Progenitor cell of endocrine pancreas (in vitro differentiated cells): ENCODE data around the gene RNH1. TPM values are rescaled to one million over a fixed set of nuclear protein-coding genes. Genes with fewer than 3 reads are reported as not detected.

Source experiments
- DNase-seq: peaks from one replicate; pipeline ENCODE4 v3.0.0; 2021; ENCODE audit warnings: low spot score; ENCODE audit not compliant: unreplicated experiment
- H3K27ac Mint-ChIP-seq: 2 replicates; pipeline ENCODE4 v1.8.0; 2021; ENCODE audit warnings: mild to moderate bottlenecking, moderate library complexity, mixed read lengths
- H3K27me3 Mint-ChIP-seq: 2 replicates; pipeline ENCODE4 v1.8.0; 2021; ENCODE audit warnings: mixed read lengths
- H3K36me3 Mint-ChIP-seq: 2 replicates; pipeline ENCODE4 v1.8.0; 2022; ENCODE audit warnings: mixed read lengths; ENCODE audit not compliant: insufficient read depth
- H3K4me1 Mint-ChIP-seq: 2 replicates; pipeline ENCODE4 v1.8.0; 2021; ENCODE audit warnings: low read depth, mixed read lengths
- H3K4me3 Mint-ChIP-seq: 2 replicates; pipeline ENCODE4 v1.8.0; 2021; ENCODE audit warnings: low read depth, mild to moderate bottlenecking, moderate library complexity, mixed read lengths
- H3K9me3 Mint-ChIP-seq: 2 replicates; pipeline ENCODE4 v1.8.0; 2021; ENCODE audit warnings: low read depth, mixed read lengths
- CTCF ChIP-seq: fragments of 200-600 bp; sonication (generic); IDR thresholded peaks from one replicate; pipeline ENCODE4 v1.5.0; 2021; ENCODE audit warnings: antibody characterized with exemption, mild to moderate bottlenecking; ENCODE audit not compliant: unreplicated experiment
- total RNA-seq: library from RNA; stranded (reverse); gene quantifications from 2 replicates; pipeline ENCODE4 v1.2.1, GENCODE V29; 2021

RNH1 gene
- total RNA-seq, 1 donor from 2014 or later: 49.4 TPM

- no peaks in the 10 kb centered on the region for H3K9me3 Mint-ChIP-seq
- peak; percentile 94 for DNase-seq
- peak overlapping the region; percentile 96 for H3K4me3 Mint-ChIP-seq
- peak; percentile 30 for TF ChIP-seq CTCF
- H3K4me1 Mint-ChIP-seq: peaks cover 4% of the 10 kb centered on the region
- no peaks in the 10 kb centered on the region for H3K27me3 Mint-ChIP-seq
- H3K27ac Mint-ChIP-seq: peak overlapping the region; percentile 99
- H3K36me3 Mint-ChIP-seq: peaks cover 3% of the 10 kb centered on the region
These were observed 626 bp downstream of the RNH1 start for GRCh38 chr11:506238-506994.

DNA sequence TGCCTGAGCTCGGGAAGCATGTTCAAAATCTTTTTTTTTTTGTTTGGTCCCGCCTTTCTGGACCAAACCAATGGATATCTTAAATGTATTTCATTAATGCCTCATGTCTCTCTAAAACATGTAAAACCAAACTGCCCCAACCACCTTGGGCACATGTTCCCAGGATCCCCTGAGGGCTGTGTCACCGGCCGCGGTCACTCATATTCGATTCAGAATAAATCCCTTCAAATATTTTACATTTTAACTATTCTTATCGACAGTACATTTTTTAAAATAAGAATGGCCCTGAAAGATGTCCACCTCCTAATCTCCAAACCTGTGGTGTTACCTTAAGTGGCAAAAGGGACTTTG, 2.1 kb downstream of the RNH1 start:
- Mint-ChIP-seq H3K4me3 (peak overlapping the region; percentile 96), H3K36me3 (peaks cover 4% of the 10 kb centered on the region), H3K9me3 (no peaks in the 10 kb centered on the region), H3K27me3 (no peaks in the 10 kb centered on the region), H3K4me1 (peaks cover 4% of the 10 kb centered on the region), H3K27ac (peak overlapping the region; percentile 24)
- no peak for DNase-seq
- TF ChIP-seq CTCF: no peak

GRCh38 chr11:504053-504993, 2.7 kb downstream of the RNH1 start:
- Mint-ChIP-seq H3K9me3 (no peaks in the 10 kb centered on the region), H3K27ac (peak overlapping the region; percentile 37), H3K36me3 (peaks cover 3% of the 10 kb centered on the region), H3K4me1 (peaks cover 4% of the 10 kb centered on the region), H3K4me3 (no peak overlapping the region), H3K27me3 (no peaks in the 10 kb centered on the region)
- no peak for DNase-seq
- TF ChIP-seq CTCF: no peak

DNA sequence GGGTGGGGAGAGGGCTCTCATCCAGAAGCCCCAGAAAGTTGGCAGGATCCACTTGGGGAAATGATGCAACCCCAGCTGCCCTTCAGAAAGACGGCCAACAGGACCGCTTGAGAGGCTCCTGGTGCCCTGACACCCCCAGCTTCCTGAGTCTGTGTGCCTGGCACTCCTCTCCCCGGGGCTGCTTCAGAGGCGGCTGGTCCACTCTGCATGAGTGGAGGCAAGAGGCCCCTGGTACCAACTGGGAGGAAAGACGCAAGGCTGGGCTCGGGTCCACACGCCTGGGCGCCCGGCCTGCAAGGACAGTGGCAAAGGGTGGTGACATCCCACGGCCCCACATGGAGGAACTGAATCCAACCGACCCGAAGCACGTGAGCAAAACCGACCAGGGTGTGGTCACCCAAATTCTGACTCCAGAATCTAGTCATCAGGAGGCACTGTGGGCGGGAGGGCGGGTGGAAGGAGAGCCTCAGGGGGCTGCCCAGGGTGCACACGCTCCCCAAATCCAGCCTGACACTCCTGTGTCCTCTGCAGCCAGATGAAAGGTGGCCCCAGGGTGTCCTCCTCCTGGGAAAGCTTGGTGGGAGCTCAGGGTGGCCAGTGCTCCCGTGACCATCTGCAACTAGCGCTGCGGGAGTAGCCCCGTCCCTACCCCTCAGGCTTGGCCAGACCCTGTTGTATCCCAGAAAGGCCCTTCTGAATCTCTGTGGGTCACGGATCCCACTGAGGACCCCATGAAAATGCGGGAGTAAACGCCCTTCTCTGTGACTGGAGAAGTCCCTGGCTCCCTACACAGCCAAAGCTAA, 3.7 kb downstream of the RNH1 start:
- Mint-ChIP-seq H3K36me3 (peaks cover 3% of the 10 kb centered on the region), H3K4me3 (no peak overlapping the region), H3K27ac (peak overlapping the region; percentile 37), H3K4me1 (peaks cover 4% of the 10 kb centered on the region), H3K27me3 (no peaks in the 10 kb centered on the region), H3K9me3 (no peaks in the 10 kb centered on the region)
- DNase-seq: no peak
- TF ChIP-seq CTCF: no peak
